Measurements from ENCODE around the gene MAGED1.

The MAGED1 gene, protein sequence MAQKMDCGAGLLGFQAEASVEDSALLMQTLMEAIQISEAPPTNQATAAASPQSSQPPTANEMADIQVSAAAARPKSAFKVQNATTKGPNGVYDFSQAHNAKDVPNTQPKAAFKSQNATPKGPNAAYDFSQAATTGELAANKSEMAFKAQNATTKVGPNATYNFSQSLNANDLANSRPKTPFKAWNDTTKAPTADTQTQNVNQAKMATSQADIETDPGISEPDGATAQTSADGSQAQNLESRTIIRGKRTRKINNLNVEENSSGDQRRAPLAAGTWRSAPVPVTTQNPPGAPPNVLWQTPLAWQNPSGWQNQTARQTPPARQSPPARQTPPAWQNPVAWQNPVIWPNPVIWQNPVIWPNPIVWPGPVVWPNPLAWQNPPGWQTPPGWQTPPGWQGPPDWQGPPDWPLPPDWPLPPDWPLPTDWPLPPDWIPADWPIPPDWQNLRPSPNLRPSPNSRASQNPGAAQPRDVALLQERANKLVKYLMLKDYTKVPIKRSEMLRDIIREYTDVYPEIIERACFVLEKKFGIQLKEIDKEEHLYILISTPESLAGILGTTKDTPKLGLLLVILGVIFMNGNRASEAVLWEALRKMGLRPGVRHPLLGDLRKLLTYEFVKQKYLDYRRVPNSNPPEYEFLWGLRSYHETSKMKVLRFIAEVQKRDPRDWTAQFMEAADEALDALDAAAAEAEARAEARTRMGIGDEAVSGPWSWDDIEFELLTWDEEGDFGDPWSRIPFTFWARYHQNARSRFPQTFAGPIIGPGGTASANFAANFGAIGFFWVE

DNA sequence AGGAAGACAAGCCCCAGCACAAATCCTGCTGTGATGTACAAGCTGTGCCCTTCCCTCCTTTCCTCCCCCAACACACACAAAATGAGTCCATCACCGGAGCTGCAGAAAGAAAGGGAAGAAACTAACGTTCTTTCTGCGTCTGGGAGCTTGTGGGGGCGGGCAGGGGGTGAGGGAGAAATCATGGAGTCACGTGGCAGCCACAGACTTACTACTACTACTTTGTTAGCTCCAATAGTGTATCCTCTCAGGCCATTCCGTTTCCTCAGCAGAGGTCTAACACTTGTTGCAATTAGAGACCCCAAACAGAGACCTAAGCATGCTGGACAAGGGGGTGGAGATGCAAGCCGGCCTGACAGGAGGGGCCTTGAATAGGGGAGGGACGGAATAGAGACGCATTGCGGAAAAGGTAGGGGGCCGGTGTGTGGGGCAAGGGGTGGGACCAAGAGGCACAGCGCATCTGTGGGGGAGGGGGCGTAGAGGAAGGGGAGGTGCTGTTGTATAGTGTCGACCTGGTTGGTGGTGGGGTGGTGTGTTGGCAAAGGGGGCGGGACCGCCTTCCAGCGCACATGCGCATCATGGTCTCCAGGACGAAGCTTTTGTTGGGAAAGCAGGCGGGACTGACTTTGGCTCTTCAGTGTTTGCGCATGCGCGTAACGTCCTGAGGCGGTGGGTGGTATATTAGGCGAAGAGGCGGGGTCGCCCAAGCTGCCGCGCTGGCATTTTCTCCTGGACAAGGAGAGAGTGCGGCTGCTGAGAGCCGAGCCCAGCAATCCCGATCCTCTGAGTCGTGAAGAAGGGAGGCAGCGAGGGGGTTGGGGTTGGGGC lies at the start of gene MAGED1:
MAGED1 (plus strand) TSS at position 703 of the 825 bp plus-strand sequence. CDS start 682 bp downstream, outside the sequence.
- peak; percentile 66 to 67 for DNase-seq

DNA sequence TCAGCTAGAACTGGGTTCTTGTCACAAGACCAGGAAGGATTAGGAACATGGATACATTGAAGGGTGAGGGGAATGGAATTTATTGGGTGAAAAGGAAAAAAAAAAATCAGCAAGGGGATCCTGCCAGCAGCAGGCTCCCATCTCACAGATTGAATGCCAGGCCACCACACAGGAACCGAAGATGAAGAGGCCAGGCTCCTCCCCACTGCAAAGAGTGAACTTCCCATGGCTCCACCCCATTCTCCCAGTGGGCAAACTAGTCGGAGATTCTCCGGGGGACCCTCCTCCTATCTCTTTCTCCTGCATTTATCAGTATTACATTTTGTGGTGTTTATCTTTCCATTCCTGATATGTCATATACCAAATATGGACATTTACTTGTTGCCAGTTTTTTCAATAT lies 46.0 kb upstream of the MAGED1 start:
- no peak for DNase-seq

DNA sequence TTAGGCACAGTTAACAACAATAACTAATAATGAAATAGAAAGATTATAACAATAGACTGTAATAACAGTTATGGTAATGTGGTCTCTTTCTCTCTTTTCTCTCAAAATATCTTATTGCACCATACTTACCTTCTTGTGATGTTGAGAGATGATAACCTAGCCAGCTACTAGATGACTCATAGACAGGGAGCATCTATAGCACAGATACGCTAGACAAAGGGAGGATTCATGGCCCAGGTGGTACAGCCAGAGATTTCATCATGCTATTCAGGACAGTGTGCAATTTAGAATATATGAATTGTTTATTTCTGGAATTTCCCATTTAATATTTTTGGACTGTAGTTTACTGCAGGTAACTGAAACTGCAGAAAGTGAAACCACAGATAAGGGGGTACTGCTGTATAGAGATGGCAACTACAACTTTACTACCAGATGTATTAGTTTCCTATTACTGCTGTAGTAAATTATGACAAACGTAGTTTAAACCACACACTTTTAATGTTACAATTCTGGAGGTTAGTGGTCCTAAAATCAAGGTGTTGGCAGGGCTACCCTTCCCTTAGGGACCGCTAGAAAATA lies 41.8 kb upstream of the MAGED1 start:
- no peak for DNase-seq

DNA sequence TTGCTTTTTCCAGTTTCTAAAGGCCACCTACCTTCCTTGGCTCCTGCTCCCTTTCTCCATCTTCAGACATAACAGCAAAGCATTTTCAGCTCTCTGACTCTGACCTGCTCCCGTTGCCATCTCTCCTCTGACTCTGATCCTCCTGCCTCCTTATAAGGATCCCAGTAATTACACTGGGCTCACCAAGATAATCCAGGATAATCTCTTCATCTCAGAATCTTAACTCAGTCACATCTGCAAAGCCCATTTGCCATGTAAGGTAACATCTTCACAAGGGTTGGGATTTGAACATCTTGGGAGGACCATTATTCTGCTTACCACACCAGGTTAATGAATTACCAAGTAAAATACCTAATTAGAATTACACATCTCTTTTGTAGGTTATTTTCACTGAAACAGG lies 41.3 kb upstream of the MAGED1 start:
- DNase-seq: no peak

DNA sequence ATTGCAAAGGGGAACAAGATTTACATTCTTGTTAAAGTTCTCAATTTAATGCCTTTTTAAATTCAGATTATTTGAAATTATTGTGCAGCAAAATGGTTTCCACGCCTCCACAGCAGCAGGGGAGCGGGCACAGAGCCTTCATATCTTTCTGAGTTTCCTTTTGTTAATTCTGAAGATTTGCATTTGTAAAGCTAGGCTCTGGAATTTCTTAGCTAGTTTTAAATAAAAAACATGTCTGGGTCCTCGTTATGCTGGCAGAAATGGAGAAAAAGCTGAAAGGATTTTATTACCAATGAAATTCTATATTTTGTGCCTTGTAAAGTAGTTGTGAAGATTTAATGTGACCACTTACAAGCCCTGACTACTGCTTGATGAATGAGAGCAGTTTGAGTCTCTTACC lies 40.8 kb upstream of the MAGED1 start:
- DNase-seq: no peak

DNA sequence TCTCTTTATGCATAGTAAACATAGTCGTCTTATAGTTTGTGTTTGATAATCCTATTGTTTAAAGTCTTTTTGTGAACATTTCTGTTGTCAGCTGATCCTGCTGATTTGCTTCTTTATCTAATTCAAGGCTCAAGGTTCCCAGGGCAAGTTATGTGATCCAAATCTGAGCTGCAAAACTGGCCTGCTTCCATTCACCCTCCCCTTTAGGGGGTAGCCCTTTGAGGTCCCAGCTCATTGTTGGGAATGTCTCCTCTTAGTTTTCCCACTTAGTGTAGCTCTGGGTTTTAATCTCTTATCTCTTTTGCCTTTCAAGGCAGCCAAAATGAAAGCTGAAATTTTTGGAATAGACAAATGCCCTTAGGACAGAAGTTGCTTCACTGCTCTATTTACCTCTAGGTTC lies 40.2 kb upstream of the MAGED1 start:
- DNase-seq: no peak

DNA sequence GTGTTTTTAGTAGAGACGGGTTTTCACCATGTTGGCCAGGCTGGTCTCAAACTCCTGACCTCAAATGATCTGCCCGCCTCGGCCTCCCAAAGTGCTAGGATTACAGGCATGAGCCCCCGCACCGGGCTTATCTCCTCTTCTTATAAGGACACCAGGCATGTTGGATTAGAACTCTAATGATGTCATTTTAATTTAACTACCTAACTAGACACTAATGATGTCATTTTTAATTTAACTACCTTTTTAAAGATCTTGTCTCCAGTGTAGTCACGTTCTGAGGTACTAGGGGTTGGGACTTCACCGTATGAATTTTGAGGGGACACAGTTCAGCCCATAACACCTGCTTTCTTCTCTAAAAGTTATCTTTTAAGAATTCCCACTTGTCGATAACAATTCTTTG lies 37.7 kb upstream of the MAGED1 start:
- no peak for DNase-seq

DNA sequence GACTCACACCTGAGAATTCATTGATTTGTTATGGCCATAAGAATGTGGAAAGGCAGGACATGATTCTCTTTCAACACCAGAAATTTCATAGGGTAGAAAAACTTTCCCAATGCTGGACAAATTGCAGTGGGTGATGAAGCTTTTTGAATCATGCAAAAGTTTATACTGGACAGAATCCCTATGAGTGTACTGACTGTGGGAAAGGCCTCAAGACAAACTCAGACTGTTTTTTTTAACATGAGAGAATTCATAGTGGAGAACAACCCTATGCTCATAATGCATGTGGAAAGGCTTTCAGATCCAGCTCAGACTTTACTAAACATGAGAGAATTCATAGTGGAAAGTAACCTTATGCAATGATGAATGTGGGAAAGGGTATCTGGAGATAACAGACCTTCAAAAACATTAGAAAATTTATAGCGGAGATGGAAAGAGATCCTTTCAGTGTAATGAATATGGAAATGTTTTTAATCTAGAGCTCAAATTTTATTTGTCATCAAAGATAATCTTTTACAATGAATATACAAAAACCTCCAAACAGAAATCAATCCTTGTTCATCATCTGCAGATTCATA lies 36.2 kb upstream of the MAGED1 start:
- DNase-seq: no peak

DNA sequence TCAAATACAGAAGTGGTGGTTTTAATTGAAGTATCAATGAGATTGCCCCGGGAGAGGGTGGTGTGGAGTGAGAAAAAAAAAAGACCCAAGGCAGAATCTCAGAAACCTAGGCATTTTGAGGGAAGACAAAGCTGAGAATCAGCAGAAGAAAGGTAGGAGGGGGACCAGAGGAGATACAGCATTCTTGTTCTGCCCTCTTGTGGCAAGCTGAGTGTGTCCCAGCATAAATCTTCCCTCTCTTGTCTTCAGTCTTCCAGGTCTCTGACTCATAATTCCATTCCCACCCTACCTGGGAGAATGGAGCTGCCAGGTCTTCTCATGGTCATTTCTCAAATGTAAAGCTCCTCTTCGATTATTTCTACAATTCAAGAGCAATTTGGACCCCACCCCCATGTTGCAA lies 32.7 kb upstream of the MAGED1 start:
- DNase-seq: no peak

DNA sequence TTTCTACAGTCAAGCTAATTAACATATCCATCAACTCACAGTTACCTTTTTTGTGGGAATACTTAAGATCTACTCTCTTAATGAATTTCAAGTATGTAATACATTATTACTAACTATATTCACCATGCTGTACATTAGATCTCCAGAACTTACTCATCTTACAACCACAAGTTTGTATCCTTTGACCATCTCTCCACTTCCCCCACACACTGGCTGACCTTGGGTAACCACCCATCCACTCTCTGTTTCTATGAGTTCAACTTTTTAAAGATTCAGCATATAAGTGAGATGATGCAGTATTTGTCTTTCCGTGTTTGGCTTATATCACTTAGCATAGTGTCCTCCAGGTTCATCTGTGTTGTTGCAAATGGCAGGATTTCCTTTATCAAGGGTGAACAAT lies 30.5 kb upstream of the MAGED1 start:
- no peak for DNase-seq

DNA sequence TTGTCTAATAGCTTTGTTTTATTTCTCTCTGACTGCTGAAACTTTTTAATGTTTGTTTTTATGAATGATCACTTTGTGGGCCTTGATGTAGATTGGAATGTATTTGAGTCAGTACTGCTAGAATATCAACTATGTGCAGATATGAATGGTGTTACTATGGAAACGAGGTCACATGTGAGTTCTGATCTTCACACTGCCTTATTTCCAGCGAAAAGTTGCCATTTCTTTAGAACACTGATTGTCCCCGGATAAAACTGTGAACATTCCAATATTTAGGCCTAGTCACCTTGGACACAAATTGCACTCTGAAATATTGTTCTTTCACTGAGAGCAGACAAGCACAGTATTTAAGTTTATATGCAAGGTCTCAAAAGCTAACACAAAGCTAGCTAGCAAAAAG lies 27.2 kb upstream of the MAGED1 start:
- no peak for DNase-seq

DNA sequence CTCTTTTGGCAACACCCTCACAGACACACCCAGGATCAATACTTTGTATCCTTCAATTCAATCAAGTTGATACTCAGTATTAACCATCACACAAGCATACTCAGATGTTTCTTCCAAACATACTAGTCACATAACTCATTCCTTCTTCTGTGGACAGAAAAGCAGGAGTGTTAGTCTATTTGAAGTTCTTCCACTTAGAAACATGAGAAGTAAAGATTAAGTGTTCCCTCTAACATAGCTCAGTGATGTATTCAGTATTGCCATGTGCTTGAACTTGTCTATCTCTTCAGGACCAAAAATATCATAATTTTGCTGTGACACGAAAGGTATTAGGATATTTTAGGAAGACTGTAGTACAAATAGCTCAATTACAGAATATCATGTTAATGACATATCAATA lies 25.8 kb upstream of the MAGED1 start:
- no peak for DNase-seq

DNA sequence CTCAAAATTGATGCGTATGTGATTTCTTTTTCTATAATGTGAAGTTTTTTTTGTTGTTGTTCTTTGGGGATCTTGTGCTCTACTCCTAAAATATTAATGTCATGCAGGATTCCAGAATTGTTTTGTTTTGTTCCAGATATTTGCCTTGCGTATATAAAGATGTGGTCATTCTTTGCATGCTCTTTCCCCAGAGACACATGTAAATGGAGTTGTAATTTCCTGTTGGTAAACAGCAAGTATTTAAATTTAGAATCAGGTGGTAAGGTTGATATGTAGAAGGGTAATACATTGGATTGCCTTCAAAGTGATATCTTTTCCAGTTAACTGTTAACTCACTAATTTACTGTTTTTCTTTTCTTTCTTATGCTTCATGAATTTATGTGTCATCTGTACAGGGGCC lies 23.1 kb upstream of the MAGED1 start:
- no peak for DNase-seq

DNA sequence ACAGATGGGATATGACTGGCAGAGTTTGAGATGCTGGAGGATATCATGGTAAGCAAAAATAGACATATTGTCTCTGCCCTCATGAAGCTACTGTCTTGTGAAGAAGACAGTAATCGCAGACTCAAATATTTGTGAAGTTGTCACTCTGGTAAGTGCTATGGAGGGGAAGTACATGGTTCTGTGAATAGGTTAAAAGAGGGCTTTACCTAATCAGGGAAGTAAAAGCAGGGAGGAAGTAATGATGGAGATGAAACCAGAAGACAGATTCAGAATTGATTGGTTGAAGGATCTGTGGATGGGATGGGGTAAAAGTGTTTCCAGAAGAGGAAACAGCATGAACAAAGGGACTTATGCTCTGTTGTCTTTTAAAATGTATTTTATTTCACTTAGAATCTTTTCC lies 19.3 kb upstream of the MAGED1 start:
- no peak for DNase-seq

DNA sequence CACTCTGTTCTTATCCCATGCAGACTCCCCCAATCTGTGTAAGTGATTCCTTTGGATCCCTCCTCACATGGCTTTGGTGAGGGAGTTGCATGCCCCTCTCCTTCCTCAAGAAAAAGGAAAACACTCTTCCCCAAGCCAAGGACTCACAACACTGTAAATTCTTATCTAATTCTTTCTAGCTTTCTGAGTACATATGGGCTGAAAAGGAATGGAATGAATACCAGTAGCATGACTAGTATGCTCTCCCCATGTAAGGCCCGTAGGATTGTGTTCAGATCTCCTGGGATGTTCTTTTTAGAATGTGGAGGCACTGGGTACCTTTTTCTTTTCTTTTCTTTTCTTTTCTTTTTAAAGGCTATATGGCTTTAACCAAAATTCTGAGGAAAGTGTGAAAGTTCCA lies 17.0 kb upstream of the MAGED1 start:
- no peak for DNase-seq

DNA sequence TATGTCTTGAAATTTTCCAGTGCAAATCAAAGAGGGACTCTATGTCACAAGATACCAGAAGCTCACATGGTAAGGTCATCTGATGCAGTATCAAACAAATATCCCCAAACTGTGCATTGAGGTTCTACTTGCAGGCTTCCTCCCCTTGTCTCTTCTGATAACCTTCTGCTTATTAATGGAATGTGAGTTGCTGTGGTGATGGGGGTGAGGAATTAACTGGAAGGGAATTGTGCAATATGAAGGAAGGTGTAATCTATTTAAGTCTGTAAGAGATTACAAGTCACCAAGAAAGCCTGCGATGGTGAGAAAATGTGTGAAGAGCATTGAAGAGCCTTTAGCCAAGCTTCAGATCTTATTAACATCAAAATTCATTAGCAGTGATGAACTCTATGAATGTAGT lies 15.4 kb upstream of the MAGED1 start:
- no peak for DNase-seq

DNA sequence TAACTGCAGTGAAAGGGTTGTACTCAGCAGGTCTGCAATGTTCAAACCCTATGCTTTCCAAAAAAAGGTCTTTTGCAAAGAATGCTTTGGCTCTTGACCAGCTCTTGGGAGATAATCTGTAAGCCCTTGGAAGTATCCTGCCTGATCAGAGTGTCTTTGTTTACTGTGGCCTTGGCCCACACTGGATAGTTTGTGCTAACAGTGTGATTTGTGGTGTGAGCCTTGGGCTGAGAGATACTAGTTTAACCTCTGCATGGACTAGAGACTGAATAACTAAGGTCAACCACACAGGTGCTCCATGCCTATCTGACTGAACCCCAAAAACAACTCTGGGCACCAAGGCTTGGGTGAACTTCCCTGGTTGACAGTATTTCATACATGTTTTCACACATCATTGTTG lies 3.6 kb upstream of the MAGED1 start:
- DNase-seq: no peak

DNA sequence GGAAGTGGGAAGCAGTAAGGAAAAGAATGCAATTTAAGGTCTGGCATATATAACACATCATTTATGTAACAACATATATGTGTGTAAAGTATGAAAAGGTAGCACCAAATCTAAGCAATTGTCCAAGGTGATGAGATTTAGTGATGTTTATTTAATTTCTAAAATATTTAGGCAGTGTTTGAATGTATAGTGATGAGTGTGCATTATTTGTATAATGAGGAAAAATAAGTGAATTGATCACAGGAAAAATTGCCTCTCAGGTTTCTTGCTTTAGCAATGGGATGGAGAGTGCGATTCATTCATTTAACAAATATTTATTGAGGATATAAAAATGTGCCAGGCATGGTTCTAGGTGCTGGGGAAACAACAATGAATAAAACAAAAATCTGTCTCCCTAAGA lies 2.2 kb upstream of the MAGED1 start:
- DNase-seq: no peak

DNA sequence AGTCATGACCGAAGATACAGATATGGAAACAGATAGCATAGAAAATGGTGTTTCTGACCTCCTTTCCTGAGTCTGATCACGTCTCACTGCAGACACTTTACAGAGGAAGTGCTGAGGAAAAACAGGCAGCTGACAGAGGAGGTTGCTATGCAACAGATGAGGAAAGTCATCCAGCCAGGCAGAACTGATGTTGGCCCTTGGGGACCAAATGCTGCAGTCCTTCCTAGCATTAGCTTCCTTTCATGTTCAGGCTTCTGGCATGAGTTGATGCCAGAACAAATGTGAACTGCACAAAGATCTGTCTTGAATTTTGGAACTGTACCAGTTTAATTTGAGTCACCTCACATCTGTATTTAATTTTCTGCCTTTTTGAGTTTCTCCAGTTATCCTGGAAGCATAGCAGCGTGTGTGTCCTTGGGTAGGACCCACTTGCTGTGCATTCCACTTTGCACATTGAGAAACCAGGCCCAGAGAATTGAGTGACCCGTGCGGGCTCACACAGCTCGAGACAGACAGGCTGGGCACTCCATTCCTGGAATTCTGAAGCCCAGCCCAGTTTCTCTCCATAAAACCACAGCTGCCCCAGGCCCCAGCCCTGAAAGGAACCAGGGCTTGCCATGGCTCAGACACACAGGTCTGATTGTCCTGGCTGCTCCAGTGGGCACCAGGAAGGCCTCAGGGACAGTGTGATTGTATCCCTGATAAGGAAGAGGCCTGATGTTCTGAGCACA lies 1.4 kb upstream of the MAGED1 start:
- no peak for DNase-seq

DNA sequence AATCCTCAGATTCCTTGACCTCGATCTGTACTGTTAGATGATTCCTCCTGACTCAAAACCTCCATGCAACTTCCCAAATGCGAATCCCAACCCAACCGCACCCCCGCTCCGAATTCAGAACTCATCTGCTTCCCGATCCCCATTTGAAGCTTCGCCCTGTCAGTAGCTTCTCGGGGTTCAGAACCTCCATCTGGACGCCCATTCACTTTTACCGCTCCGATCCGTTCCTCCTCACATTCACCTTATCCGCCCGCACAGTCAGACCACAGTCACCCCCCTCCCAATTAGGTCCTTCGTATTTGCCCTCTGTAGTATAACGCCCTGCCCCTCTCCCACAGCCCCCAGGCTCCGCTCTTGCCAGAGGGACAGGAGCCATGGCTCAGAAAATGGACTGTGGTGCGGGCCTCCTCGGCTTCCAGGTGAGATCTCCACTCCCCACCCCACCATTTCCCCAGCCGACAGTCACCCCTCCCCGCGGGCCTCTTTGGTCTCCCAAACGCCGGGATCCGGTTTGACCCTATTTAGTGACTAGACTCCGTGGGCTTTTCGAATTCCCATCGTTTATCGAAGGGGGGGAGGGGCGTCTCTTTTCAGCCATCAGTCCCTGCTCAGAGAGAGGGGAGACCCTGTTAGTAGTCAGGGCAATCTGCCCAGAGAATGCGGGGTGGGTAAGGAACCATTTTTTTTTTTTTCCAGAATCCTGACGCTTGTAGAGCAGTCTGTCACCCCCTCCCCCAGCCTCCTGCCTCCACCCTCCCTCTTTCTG lies 691 bp downstream of the MAGED1 start:
- DNase-seq: no peak

DNA sequence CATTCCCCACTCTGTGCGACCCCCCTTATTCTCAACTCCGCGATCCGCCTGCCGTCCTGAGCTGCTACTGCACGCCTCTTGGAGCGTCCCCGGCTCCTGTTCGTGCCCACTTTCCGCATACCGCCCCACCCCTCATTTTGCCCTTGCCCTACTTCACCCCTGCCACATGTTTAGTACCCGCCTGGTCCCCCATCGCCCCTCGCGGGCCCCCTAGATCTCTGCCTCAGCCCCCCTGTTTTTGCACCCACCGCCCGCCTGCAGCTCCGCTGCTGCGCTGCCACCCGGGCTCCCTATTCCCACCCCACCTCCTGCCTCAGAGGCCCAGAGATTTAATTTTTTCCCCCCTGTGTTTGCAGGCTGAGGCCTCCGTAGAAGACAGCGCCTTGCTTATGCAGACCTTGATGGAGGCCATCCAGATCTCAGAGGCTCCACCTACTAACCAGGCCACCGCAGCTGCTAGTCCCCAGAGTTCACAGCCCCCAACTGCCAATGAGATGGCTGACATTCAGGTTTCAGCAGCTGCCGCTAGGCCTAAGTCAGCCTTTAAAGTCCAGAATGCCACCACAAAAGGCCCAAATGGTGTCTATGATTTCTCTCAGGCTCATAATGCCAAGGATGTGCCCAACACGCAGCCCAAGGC lies 1.4 kb downstream of the MAGED1 start:
- DNase-seq: no peak

Measured in stimulated activated CD4-positive, alpha-beta T cell treated with anti-CD3 and anti-CD28 coated beads, Interleukin-2, amount 100 ng/mL, for 48 hours (primary cell).